Skeletal muscle satellite cell (primary cell): ENCODE measurements around the gene SWSAP1.

Experiments
- H3K27me3 ChIP-seq: 2 replicates; pipeline ENCODE4 v1.7.0; 2013; ENCODE audit warnings: low read length; ENCODE audit not compliant: control insufficient read depth, insufficient read depth
- H3K36me3 ChIP-seq: 2 replicates; pipeline ENCODE4 v1.7.0; 2013; ENCODE audit warnings: mild to moderate bottlenecking, control low read depth, low read length; ENCODE audit not compliant: insufficient read depth
- H3K4me1 ChIP-seq: 2 replicates; pipeline ENCODE4 v1.7.0; 2013; ENCODE audit warnings: low read length; ENCODE audit not compliant: control insufficient read depth, insufficient read depth
- H3K4me2 ChIP-seq: 2 replicates; pipeline ENCODE4 v1.7.0; 2013; ENCODE audit warnings: mild to moderate bottlenecking, low read length
- H3K4me3 ChIP-seq: 2 replicates; pipeline ENCODE4 v1.7.0; 2013; ENCODE audit warnings: low read length
- H3K9ac ChIP-seq: 2 replicates; pipeline ENCODE4 v1.7.0; 2013; ENCODE audit warnings: mild to moderate bottlenecking, low read depth, low read length, moderate library complexity
- H3K9me3 ChIP-seq: replicated peaks from 2 replicates; pipeline ENCODE4 v1.7.0; 2013; ENCODE audit warnings: mild to moderate bottlenecking, control low read depth, low read length

Gene SWSAP1

DNA sequence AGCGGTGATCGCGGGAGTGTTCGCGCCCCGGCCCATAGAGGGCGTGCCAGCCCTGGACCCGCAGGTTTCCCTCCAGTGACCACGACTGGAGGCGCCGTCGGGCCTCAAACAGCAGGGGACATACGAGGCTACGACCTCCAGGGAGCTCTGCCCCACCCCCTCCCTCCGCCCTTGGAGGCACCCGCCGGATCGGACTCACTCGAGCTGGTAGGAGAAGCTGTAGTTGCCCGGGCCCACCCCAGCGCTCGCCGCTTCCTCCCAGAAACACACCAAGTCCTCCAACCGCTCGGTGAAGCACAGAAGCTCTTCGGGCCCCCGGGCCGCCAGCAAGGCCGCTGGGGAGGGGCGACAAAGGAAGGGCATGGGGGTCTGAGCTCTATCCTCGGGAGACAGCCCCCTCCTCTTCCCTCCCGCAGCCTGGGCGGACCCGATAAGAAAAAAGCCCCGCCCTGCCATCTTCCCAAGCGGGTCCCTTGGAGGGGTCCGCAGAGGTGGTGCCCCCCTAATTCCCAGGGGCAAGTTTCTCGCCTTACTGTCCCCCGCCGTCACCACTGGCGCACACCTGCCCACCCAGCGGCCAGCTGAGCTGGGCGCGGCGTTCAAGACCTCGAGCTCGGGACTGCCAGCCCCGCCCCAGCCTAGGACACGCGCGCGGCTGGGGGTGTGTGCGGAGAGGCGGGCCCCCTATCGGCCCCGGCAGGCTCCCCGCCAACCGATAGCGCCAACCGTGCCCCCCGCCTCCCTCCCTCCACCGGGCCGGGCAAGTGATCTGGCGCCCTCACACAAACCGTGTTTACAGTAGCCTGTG lies 8.6 kb downstream of the SWSAP1 start:
- Histone ChIP-seq H3K4me1 (peaks cover 36% of the 10 kb centered on the region), H3K36me3 (no peaks in the 10 kb centered on the region), H3K9me3 (no peaks in the 10 kb centered on the region), H3K4me3 (peak overlapping the region; percentile 64), H3K4me2 (peak overlapping the region; percentile 76), H3K9ac (no peak overlapping the region), H3K27me3 (peaks cover 6% of the 10 kb centered on the region)

- H3K27me3 ChIP-seq: peaks cover 6% of the 10 kb centered on the region
- H3K4me1 ChIP-seq: peaks cover 30% of the 10 kb centered on the region
- H3K9me3 ChIP-seq: no peaks in the 10 kb centered on the region
- no peak overlapping the region for H3K9ac ChIP-seq
- H3K4me3 ChIP-seq: peak overlapping the region; percentile 64
- H3K36me3 ChIP-seq: no peaks in the 10 kb centered on the region
- H3K4me2 ChIP-seq: peak overlapping the region; percentile 76
Measured at GRCh38 chr19:11383706-11384048, 9.2 kb downstream of the SWSAP1 start.

GRCh38 chr19:11384778-11385129 lies 10.3 kb downstream of the SWSAP1 start:
- H3K27me3 ChIP-seq: peaks cover 6% of the 10 kb centered on the region
- H3K4me2 ChIP-seq: no peak overlapping the region
- H3K9ac ChIP-seq: no peak overlapping the region
- no peaks in the 10 kb centered on the region for H3K36me3 ChIP-seq
- H3K4me1 ChIP-seq: peaks cover 27% of the 10 kb centered on the region
- no peaks in the 10 kb centered on the region for H3K9me3 ChIP-seq
- H3K4me3 ChIP-seq: no peak overlapping the region

DNA sequence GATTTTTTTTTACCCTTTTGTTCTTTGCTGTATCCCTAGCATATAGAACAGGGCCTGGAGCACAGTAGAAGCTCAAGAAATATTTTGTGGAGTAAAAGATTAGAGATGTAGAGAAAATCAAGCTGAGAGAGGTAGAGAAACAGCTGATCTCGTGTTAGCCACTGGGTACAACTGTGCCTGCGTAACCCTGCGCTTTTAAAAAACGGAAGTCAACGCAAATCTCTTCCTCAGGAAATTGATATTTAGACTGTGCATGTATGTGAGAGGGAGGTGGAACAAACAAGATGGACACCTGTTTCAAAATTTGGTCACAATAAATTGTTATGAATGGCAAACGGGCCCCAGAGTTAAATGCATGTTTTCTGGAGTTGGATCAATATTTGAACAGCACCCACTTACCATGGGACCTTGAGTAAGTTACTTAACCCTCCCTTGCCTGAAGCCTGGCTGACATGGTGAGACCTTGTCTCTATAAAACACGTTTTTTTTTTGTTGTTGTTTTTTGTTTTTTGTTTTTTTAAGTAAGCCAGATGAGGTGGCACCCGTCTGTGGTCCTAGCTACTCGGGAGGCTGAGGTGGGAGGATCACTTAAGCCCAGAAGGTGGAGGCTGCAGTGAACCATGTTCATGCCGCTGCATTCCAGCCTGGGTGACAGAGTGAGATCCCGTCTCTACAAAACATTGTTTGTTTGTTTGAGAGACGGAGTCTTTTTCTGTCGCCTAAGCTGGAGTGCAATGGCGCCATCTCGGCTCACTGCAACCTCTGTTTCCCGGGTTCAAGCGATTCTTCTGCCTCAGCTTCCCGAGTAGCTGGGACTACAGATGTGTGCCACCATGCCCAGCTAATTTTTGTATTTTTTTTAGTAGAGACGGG lies 12.9 kb downstream of the SWSAP1 start:
- Histone ChIP-seq H3K9ac (no peak overlapping the region), H3K4me3 (no peak overlapping the region), H3K4me1 (peaks cover 11% of the 10 kb centered on the region), H3K36me3 (no peaks in the 10 kb centered on the region), H3K27me3 (peaks cover 6% of the 10 kb centered on the region), H3K4me2 (no peak overlapping the region), H3K9me3 (no peaks in the 10 kb centered on the region)

DNA sequence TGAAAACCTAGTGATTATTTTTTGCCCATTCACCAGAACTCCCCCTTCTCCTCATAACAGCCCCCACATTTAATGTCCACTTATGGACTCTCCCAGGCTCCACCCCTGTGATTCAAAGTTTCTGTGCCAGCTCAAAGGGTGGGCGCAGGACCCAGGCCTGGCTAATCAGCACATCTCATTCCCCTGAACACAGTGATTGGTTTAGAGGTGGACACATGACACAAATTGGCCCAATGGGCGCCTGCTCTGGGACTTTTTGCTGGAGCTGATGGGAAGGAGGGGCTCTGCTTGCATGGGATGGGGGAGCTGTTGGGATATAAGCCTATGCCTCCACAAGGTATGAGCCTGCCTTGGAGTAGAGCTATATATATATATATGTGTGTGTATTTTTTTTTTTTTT lies 15.9 kb downstream of the SWSAP1 start:
- H3K9me3 ChIP-seq: no peaks in the 10 kb centered on the region
- no peaks in the 10 kb centered on the region for H3K4me1 ChIP-seq
- H3K27me3 ChIP-seq: no peaks in the 10 kb centered on the region
- no peak overlapping the region for H3K4me2 ChIP-seq
- no peaks in the 10 kb centered on the region for H3K36me3 ChIP-seq
- H3K4me3 ChIP-seq: no peak overlapping the region
- no peak overlapping the region for H3K9ac ChIP-seq

DNA sequence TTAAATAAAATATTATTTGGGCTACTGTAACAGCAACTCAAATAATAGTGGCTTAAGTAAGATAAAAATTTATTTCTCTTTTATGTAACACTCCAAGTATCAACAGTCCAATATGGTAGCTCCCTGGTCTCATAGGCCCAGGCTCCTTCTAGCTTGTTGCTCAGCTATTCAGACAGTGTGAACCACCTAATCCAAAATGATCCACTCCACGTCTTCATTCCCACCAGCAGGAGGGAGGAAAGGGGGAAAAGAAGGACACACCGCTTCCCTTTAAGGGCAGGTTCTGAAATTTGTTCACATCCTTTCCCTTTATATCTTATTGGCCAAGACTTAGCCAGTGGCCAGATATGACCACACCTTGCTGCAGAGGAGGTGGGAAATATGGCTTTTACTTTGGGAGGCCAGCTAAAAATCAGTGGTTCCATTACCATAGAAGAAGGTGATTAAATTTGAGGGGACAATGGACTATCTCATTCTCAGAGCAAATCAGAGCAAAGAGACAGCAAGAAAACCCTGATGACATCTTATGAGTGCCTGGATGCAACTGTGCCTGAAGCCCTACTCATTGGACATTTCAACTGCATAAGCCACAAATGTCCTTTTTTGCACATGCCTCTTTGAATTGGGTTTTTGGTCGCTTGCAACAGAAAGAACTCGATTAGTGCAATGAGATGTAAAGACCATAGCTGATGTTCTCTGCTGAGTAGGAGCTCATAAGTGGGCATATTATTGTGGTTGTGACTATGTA lies 16.6 kb downstream of the SWSAP1 start:
- H3K4me3 ChIP-seq: no peak overlapping the region
- no peaks in the 10 kb centered on the region for H3K27me3 ChIP-seq
- no peaks in the 10 kb centered on the region for H3K4me1 ChIP-seq
- H3K4me2 ChIP-seq: no peak overlapping the region
- H3K9ac ChIP-seq: no peak overlapping the region
- H3K36me3 ChIP-seq: no peaks in the 10 kb centered on the region
- no peaks in the 10 kb centered on the region for H3K9me3 ChIP-seq

- Histone ChIP-seq H3K4me3 (no peak overlapping the region), H3K4me2 (no peak overlapping the region), H3K36me3 (no peaks in the 10 kb centered on the region), H3K4me1 (no peaks in the 10 kb centered on the region), H3K9ac (no peak overlapping the region), H3K9me3 (no peaks in the 10 kb centered on the region), H3K27me3 (no peaks in the 10 kb centered on the region)
Measured at GRCh38 chr19:11397089-11397610, 22.7 kb downstream of the SWSAP1 start.

DNA sequence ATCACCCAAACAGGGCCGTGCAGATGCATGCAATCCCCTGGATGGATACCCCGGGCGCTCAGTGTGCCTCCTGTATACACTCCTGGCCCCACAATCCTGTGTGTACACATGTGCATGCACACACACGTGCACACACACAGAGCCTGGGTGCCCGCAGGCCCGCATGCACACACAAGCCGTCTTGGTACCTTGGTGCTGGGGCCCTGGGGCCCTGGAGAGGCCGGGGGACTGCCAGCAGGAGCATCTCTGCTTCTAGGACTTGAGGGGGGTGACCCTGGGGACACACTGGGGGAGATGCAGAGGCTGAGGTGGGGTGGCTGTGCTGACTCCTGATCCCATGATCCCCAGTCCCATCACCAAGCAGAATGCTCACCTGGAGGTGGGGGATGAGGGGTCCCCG lies 25.2 kb downstream of the SWSAP1 start:
- H3K4me2 ChIP-seq: no peak overlapping the region
- H3K9ac ChIP-seq: no peak overlapping the region
- H3K4me1 ChIP-seq: no peaks in the 10 kb centered on the region
- H3K36me3 ChIP-seq: no peaks in the 10 kb centered on the region
- H3K9me3 ChIP-seq: no peaks in the 10 kb centered on the region
- no peaks in the 10 kb centered on the region for H3K27me3 ChIP-seq
- no peak overlapping the region for H3K4me3 ChIP-seq

DNA sequence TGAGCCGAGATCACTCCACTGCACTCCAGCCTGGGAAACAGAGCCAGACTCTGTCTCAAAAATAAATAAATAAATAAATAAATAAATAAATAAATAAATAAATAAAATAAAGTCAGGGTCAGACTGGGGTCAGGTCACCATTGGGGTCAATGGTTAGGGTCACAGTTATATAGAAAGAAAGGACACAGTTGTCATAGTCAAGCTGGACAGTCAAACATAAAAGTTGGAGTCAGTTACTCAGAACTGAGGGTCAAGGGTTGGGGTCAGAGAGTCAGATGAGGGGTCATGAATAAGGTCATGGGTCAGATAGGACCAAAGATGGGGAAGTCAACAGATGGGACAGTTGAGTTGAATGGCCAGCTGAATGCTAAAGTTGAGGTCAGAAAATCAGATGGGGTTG lies 26.3 kb downstream of the SWSAP1 start:
- Histone ChIP-seq H3K4me1 (no peaks in the 10 kb centered on the region), H3K9me3 (no peaks in the 10 kb centered on the region), H3K4me2 (no peak overlapping the region), H3K4me3 (no peak overlapping the region), H3K27me3 (no peaks in the 10 kb centered on the region), H3K36me3 (no peaks in the 10 kb centered on the region), H3K9ac (no peak overlapping the region)

- H3K9me3 ChIP-seq: no peaks in the 10 kb centered on the region
- no peaks in the 10 kb centered on the region for H3K27me3 ChIP-seq
Measured at GRCh38 chr19:11401808-11402543, 27.5 kb downstream of the SWSAP1 start.

More at GRCh38 chr19:11401808-11402543, 27.5 kb downstream of the SWSAP1 start:
- H3K9ac ChIP-seq: no peak overlapping the region
- no peaks in the 10 kb centered on the region for H3K36me3 ChIP-seq
- no peaks in the 10 kb centered on the region for H3K4me1 ChIP-seq
- no peak overlapping the region for H3K4me2 ChIP-seq
- H3K4me3 ChIP-seq: no peak overlapping the region
